Measurements from ENCODE around the gene NRXN3. TPM values are rescaled to one million over a fixed set of nuclear protein-coding genes. Genes with fewer than 3 reads are reported as not detected.
A peak's percentile ranks its signal among the peaks of the same experiment; 100 is the strongest.

NRXN3 gene
- total and polyA plus RNA-seq, 4 donors, result 1.5 to 16.6 (median 7.7) TPM

DNA sequence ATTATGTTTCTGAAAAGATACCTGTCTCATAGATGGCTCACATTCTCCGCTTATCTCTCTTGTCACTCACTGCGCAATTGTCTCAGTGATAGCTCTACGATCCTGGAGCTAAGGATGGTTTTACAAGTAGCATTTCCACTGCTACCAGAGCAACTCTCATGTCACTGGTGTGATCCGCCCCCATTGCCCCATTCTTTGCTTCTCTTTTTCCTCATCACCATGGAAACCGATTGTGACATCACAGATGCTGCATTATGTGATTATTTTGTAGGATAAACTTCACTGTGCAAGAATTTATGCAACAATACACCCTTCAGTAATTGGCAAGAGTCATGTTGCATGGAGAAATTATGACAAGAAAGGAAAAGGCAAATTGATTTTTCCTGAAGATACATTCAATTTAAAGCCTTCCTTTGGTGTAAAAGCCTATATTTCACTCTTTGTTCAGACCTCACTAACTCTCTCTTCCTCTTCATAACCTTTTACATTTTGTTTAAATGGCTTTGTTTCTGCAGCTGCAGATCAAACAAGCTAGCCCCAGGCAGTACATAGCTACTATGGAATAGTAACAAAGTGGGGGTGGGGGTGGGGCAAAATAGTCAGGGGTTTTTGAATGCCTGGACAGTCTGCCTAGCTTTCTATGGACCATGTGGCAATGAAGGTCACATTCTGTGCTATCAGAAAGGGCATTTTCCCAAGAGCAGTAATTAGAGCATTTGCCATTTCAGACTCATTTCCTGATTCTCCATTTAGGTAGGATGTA lies 539.8 kb downstream of the NRXN3 start:
- intact Hi-C loops (cut with DNase I), result no loop called here
- Histone ChIP-seq H3K4me3 (ENCODE audit: low read length in 2 of 2) (no peak overlapping the region), H3K27me3 (ENCODE audit: control insufficient read depth in 1 of 2, insufficient read depth in 2 of 2, low read length in 1 of 2) (no peaks in the 10 kb centered on the region), H3K36me3 (ENCODE audit: control insufficient read depth in 1 of 2, insufficient read depth in 2 of 2, low read length in 1 of 2) (no peaks in the 10 kb centered on the region), H3K27ac (ENCODE audit: low read depth in 1 of 2, low read length in 2 of 2) (no peak overlapping the region), H3K9me3 (ENCODE audit: control insufficient read depth, low read length) (no peaks in the 10 kb centered on the region), H3K4me1 (ENCODE audit: control insufficient read depth in 1 of 2, insufficient read depth in 2 of 2, low read length in 2 of 2) (no peaks in the 10 kb centered on the region)
- WGBS, 2 donors, result 81 to 83% methylated on average over 5 of the region's 5 CpGs
- ATAC-seq (ENCODE audit: low FRiP score) (no peak), DNase-seq (no peak)

DNA sequence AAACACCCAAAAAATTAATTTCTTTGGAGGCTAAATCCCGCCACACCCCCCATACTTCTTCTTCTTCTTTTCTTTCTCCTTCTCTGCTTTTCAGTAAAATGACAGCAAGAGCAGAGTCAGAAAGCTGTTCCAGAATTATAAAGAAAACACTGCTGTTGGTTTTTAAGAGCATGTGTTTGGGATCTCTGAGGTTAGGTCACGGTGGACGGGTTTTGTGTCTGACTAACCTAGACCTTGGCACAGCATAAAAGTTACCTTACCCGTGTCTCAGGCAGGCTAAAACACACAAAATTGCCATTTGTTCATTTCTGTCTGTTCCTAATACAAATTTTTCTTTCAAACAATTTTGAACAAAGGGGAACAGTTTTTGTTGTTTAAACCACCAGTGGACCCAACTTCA lies 540.8 kb downstream of the NRXN3 start:
- Histone ChIP-seq H3K27me3 (ENCODE audit: control insufficient read depth in 1 of 2, insufficient read depth in 2 of 2, low read length in 1 of 2) (no peaks in the 10 kb centered on the region), H3K4me3 (ENCODE audit: low read length in 2 of 2) (no peak overlapping the region), H3K9me3 (ENCODE audit: control insufficient read depth, low read length) (no peaks in the 10 kb centered on the region), H3K4me1 (ENCODE audit: control insufficient read depth in 1 of 2, insufficient read depth in 2 of 2, low read length in 2 of 2) (no peaks in the 10 kb centered on the region), H3K36me3 (ENCODE audit: control insufficient read depth in 1 of 2, insufficient read depth in 2 of 2, low read length in 1 of 2) (no peaks in the 10 kb centered on the region), H3K27ac (ENCODE audit: low read depth in 1 of 2, low read length in 2 of 2) (no peak overlapping the region)
- intact Hi-C loops (cut with DNase I), result no loop called here
- 37 to 41% methylated on average over 4 of the region's 4 CpGs for WGBS, 2 donors
- ATAC-seq (ENCODE audit: low FRiP score) (no peak), DNase-seq (no peak)

DNA sequence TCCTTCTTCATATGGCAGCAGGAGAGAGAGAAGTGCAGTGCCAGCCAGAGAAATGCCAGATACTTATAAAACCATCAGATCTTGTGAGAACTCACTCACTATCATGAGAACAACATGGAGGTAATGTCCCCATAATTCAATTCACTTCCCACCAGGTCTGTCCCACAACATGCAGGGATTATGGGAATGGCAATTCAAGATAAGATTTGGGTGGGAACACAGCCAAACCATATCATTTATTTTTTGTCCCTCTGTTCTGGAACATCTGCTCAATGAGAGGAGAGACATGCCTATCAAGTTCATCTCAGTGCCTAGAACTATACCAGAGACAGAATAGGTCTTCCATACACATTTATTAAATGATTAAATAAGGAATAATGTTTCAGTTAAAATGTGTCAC lies 543.5 kb downstream of the NRXN3 start:
- H3K9me3 ChIP-seq (ENCODE audit: control insufficient read depth, low read length), result no peaks in the 10 kb centered on the region
- intact Hi-C loops (cut with DNase I), result no loop called here
- H3K27me3 ChIP-seq (ENCODE audit: control insufficient read depth in 1 of 2, insufficient read depth in 2 of 2, low read length in 1 of 2), result no peaks in the 10 kb centered on the region
- H3K4me3 ChIP-seq (ENCODE audit: low read length in 2 of 2), result no peak overlapping the region
- H3K27ac ChIP-seq (ENCODE audit: low read depth in 1 of 2, low read length in 2 of 2), result no peak overlapping the region
- ATAC-seq (ENCODE audit: low FRiP score) (no peak), DNase-seq (no peak)
- no peaks in the 10 kb centered on the region for H3K36me3 ChIP-seq (ENCODE audit: control insufficient read depth in 1 of 2, insufficient read depth in 2 of 2, low read length in 1 of 2)
- no peaks in the 10 kb centered on the region for H3K4me1 ChIP-seq (ENCODE audit: control insufficient read depth in 1 of 2, insufficient read depth in 2 of 2, low read length in 2 of 2)

DNA sequence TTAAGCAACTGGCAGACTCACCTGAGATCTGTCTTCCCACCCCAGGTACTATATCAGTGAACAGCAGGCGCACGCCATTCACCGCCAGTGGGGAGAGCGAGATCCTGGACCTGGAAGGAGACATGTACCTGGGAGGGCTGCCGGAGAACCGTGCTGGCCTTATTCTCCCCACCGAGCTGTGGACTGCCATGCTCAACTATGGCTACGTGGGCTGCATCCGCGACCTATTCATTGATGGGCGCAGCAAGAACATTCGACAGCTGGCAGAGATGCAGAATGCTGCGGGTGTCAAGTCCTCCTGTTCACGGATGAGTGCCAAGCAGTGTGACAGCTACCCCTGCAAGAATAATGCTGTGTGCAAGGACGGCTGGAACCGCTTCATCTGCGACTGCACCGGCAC lies 544.5 kb downstream of the NRXN3 start:
- H3K36me3 ChIP-seq (ENCODE audit: control insufficient read depth in 1 of 2, insufficient read depth in 2 of 2, low read length in 1 of 2), result no peaks in the 10 kb centered on the region
- H3K27ac ChIP-seq (ENCODE audit: low read depth in 1 of 2, low read length in 2 of 2), result no peak overlapping the region
- H3K27me3 ChIP-seq (ENCODE audit: control insufficient read depth in 1 of 2, insufficient read depth in 2 of 2, low read length in 1 of 2), result no peaks in the 10 kb centered on the region
- H3K4me3 ChIP-seq (ENCODE audit: low read length in 2 of 2), result no peak overlapping the region
- H3K4me1 ChIP-seq (ENCODE audit: control insufficient read depth in 1 of 2, insufficient read depth in 2 of 2, low read length in 2 of 2), result no peaks in the 10 kb centered on the region
- DNase-seq (peak in 1 of 2 donors; percentile 75), ATAC-seq (ENCODE audit: low FRiP score) (no peak)
- intact Hi-C loops (cut with DNase I), result no loop called here
- no peaks in the 10 kb centered on the region for H3K9me3 ChIP-seq (ENCODE audit: control insufficient read depth, low read length)
- WGBS, 2 donors, result 91 to 92% methylated on average over 18 of the region's 18 CpGs

DNA sequence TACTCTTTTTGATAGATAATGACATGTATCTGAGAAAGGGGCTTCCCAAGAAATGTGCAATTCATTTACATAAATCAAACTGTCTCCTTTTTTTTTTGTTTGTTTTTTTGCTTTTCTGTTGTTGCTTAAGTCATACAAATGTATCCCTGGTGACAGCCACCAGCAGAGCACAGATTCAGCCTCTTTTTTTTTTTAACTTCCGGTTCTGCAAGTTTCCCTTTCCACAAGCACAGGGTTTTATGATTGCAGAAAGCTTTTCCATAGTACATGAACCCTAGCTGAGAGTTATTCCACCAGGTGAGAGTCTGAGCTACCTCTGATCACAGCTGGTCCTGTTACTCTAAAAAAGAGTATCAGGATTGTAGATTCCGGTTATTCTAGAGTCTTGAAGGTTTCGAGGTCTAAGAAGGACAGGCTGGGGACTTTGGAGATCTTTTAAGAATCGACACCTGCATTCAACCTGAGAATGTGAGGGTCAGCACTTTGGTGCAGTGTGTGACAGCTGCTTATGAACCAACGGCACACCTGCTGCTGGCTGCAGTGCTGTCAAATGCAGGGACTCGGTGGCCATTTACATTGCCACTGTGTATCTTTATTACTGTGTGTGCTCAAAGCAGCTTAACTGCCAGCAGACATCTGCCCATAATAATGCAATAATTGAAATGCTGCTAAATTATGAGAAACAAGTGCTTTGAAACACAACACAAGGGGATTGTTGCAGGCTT lies 551.7 kb downstream of the NRXN3 start:
- intact Hi-C loops (cut with DNase I), result no loop called here

DNA sequence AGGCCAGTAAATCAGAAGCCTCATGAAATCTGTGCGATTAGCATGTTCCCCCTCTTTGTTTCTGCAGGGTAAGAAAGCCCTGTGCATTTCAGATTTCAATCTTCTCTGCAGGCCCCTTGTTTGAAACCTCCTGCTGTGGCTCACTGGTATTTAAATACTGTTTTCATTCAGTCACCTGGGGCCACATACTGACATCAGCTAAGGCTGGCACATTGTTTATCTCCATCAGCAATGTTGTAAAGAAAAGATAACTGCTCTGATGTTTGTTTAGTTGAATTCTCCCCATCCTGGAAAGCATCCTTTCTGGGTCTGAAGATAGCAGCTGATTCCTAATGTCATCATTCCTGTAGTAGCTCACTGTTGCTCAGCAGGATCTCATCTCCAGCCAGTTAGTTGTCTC lies 554.9 kb downstream of the NRXN3 start:
- no peak overlapping the region for H3K4me3 ChIP-seq (ENCODE audit: low read length in 2 of 2)
- no peaks in the 10 kb centered on the region for H3K36me3 ChIP-seq (ENCODE audit: control insufficient read depth in 1 of 2, insufficient read depth in 2 of 2, low read length in 1 of 2)
- peaks cover 0 to 2% of the 10 kb centered on the region in 2 donors for H3K27me3 ChIP-seq (ENCODE audit: control insufficient read depth in 1 of 2, insufficient read depth in 2 of 2, low read length in 1 of 2)
- whole genome bisulfite sequencing, 2 donors, result 47 to 50% methylated on average over 1 of the region's 1 CpG
- no peaks in the 10 kb centered on the region for H3K9me3 ChIP-seq (ENCODE audit: control insufficient read depth, low read length)
- intact Hi-C loops (cut with DNase I), result no loop called here
- H3K4me1 ChIP-seq (ENCODE audit: control insufficient read depth in 1 of 2, insufficient read depth in 2 of 2, low read length in 2 of 2), result no peaks in the 10 kb centered on the region
- ATAC-seq (ENCODE audit: low FRiP score), result no peak
- DNase-seq, result no peak
- no peak overlapping the region for H3K27ac ChIP-seq (ENCODE audit: low read depth in 1 of 2, low read length in 2 of 2)

More for the DNA sequence above, 551.7 kb downstream of the NRXN3 start:
- Histone ChIP-seq H3K27me3 (ENCODE audit: control insufficient read depth in 1 of 2, insufficient read depth in 2 of 2, low read length in 1 of 2) (no peaks in the 10 kb centered on the region), H3K36me3 (ENCODE audit: control insufficient read depth in 1 of 2, insufficient read depth in 2 of 2, low read length in 1 of 2) (no peaks in the 10 kb centered on the region), H3K4me3 (ENCODE audit: low read length in 2 of 2) (no peak overlapping the region), H3K4me1 (ENCODE audit: control insufficient read depth in 1 of 2, insufficient read depth in 2 of 2, low read length in 2 of 2) (no peaks in the 10 kb centered on the region), H3K9me3 (ENCODE audit: control insufficient read depth, low read length) (no peaks in the 10 kb centered on the region), H3K27ac (ENCODE audit: low read depth in 1 of 2, low read length in 2 of 2) (no peak overlapping the region)
- WGBS, 2 donors, result 70 to 73% methylated on average over 6 of the region's 6 CpGs
- DNase-seq (no peak), ATAC-seq (ENCODE audit: low FRiP score) (no peak)

DNA sequence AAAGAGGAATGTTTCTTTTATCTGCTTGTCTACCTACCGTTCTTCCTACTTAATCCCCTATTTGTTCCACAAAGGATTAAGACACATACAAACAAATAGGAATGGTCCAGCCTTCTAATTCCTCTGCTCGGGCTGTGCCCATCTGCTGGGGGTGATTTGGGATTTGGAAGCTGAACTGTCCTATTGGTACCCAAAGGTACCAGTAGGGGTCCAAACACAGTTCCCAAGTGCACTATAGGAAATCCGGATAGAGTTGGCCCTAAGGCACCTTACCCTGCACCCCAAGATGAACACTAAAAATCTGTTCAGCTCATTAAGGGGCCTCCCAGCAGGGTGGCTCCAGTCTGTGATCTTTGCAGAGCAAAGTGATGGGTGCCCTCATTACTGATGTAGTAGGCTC lies 566.9 kb downstream of the NRXN3 start:
- no peaks in the 10 kb centered on the region for H3K9me3 ChIP-seq (ENCODE audit: control insufficient read depth, low read length)
- no peaks in the 10 kb centered on the region for H3K36me3 ChIP-seq (ENCODE audit: control insufficient read depth in 1 of 2, insufficient read depth in 2 of 2, low read length in 1 of 2)
- H3K27me3 ChIP-seq (ENCODE audit: control insufficient read depth in 1 of 2, insufficient read depth in 2 of 2, low read length in 1 of 2), result no peaks in the 10 kb centered on the region
- H3K4me3 ChIP-seq (ENCODE audit: low read length in 2 of 2), result no peak overlapping the region
- no peaks in the 10 kb centered on the region for H3K4me1 ChIP-seq (ENCODE audit: control insufficient read depth in 1 of 2, insufficient read depth in 2 of 2, low read length in 2 of 2)
- intact Hi-C loops (cut with DNase I), result no loop called here
- H3K27ac ChIP-seq (ENCODE audit: low read depth in 1 of 2, low read length in 2 of 2), result no peak overlapping the region
- ATAC-seq (ENCODE audit: low FRiP score) (no peak), DNase-seq (no peak)
- WGBS, 2 donors, result 47 to 51% methylated on average over 3 of the region's 3 CpGs

DNA sequence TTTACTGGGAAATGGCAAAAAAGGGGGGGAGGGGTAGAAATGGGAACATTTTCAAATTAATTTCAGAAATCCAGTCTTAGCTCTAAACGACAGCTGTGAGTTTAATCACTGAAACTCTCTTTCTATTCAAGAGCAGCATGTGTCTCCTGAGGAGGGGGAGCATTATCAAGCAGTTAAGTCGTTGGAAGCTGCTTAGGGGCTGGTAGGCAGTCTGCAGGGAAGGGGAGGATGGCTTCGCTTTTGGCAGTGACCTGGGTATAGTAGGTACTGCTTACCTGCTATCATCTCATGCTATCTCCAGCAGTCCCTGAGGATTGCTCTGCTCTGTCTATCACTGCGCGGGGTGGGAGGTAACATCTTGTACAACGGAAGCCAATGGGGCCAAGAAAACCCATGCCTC lies 567.4 kb downstream of the NRXN3 start:
- WGBS, 2 donors, result 78 to 82% methylated on average over 6 of the region's 6 CpGs
- intact Hi-C loops (cut with DNase I), result no loop called here

DNA sequence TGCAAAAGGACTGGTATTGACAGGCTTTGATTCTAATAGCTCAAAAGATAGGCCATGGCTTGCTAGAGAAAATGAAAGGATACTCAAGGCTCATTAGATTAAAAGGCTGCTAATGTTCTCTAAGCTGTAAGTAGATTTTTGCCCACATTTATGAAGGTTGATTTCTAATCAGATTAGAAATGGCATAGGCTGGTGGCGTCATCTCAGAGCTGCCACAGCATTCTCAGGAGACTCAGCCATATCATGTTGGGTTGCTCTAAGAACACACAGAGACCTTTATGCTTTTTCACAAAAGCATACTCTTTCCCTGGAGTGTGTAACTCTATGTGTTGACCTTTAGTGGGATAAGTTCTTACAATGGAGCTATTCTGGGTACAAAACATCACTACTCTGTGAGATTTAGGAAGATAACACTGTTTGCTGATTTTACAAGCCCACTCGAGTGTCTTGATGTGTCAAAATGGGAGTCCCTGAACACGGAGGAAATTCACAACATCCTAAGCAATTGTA lies 576.0 kb downstream of the NRXN3 start:
- H3K27me3 ChIP-seq (ENCODE audit: control insufficient read depth in 1 of 2, insufficient read depth in 2 of 2, low read length in 1 of 2), result no peaks in the 10 kb centered on the region

More for the DNA sequence above, 567.4 kb downstream of the NRXN3 start:
- no peaks in the 10 kb centered on the region for H3K4me1 ChIP-seq (ENCODE audit: control insufficient read depth in 1 of 2, insufficient read depth in 2 of 2, low read length in 2 of 2)
- no peaks in the 10 kb centered on the region for H3K9me3 ChIP-seq (ENCODE audit: control insufficient read depth, low read length)
- H3K4me3 ChIP-seq (ENCODE audit: low read length in 2 of 2), result no peak overlapping the region
- H3K27ac ChIP-seq (ENCODE audit: low read depth in 1 of 2, low read length in 2 of 2), result no peak overlapping the region
- no peaks in the 10 kb centered on the region for H3K27me3 ChIP-seq (ENCODE audit: control insufficient read depth in 1 of 2, insufficient read depth in 2 of 2, low read length in 1 of 2)
- ATAC-seq (ENCODE audit: low FRiP score), result no peak
- DNase-seq, result no peak
- no peaks in the 10 kb centered on the region for H3K36me3 ChIP-seq (ENCODE audit: control insufficient read depth in 1 of 2, insufficient read depth in 2 of 2, low read length in 1 of 2)

More for the DNA sequence above, 576.0 kb downstream of the NRXN3 start:
- intact Hi-C loops (cut with DNase I), result no loop called here
- Histone ChIP-seq H3K9me3 (ENCODE audit: control insufficient read depth, low read length) (no peaks in the 10 kb centered on the region), H3K4me3 (ENCODE audit: low read length in 2 of 2) (no peak overlapping the region), H3K36me3 (ENCODE audit: control insufficient read depth in 1 of 2, insufficient read depth in 2 of 2, low read length in 1 of 2) (no peaks in the 10 kb centered on the region), H3K4me1 (ENCODE audit: control insufficient read depth in 1 of 2, insufficient read depth in 2 of 2, low read length in 2 of 2) (no peaks in the 10 kb centered on the region), H3K27ac (ENCODE audit: low read depth in 1 of 2, low read length in 2 of 2) (no peak overlapping the region)
- DNase-seq, result no peak
- ATAC-seq (ENCODE audit: low FRiP score), result no peak
- 41 to 46% methylated on average over 3 of the region's 3 CpGs for WGBS, 2 donors
